Transverse colon (tissue), 4 donors: ENCODE results near the gene MYO7A.

Experiments
- EP300 ChIP-seq: sonication (generic); formaldehyde crosslinking; IDR thresholded peaks from one replicate; pipeline ENCODE4 v1.6.1; 2017; ENCODE audit warnings: antibody characterized with exemption, low read depth
- POLR2A ChIP-seq: fragments of 450-650 bp; IDR thresholded peaks from one replicate; pipeline ENCODE4 v1.6.1; 2016; ENCODE audit warnings: antibody characterized with exemption, mild to moderate bottlenecking, moderate library complexity
- POLR2AphosphoS5 ChIP-seq, 3 donors: sonication (generic); formaldehyde crosslinking; IDR thresholded peaks; one replicate each; pipeline ENCODE4 v1.6.1; 2016; ENCODE audit warnings: antibody characterized with exemption in 3 of 3
- TF ChIP-seq, protein P1 (sequence below), 5 experiments: fragments of 200-600 bp in 3 of 5; fragments of 450-650 bp in 2 of 5; sonication (generic) in 3 of 5; IDR thresholded peaks; 1 replicate in 2 of 5; 2 replicates in 3 of 5; pipeline ENCODE4 v1.5.1; 2016 to 2017; ENCODE audit warnings: antibody characterized with exemption in 5 of 5, inconsistent platforms in 3 of 5, mild to moderate bottlenecking in 2 of 5, moderate library complexity in 1 of 5

- no peak for TF ChIP-seq EP300
- TF ChIP-seq, protein P1, sequence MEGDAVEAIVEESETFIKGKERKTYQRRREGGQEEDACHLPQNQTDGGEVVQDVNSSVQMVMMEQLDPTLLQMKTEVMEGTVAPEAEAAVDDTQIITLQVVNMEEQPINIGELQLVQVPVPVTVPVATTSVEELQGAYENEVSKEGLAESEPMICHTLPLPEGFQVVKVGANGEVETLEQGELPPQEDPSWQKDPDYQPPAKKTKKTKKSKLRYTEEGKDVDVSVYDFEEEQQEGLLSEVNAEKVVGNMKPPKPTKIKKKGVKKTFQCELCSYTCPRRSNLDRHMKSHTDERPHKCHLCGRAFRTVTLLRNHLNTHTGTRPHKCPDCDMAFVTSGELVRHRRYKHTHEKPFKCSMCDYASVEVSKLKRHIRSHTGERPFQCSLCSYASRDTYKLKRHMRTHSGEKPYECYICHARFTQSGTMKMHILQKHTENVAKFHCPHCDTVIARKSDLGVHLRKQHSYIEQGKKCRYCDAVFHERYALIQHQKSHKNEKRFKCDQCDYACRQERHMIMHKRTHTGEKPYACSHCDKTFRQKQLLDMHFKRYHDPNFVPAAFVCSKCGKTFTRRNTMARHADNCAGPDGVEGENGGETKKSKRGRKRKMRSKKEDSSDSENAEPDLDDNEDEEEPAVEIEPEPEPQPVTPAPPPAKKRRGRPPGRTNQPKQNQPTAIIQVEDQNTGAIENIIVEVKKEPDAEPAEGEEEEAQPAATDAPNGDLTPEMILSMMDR (IDR thresholded peaks at IDR 0.05): no peak
- no peak for TF ChIP-seq POLR2A
- no peak for TF ChIP-seq POLR2AphosphoS5 (IDR thresholded peaks at IDR 0.05)
Observed at GRCh38 chr11:77117492-77117891, 10.6 kb upstream of the MYO7A start.
